ENCODE measurements around the gene GPC6.

GRCh38 chr13:93750676-93751075, 524.1 kb downstream of the GPC6 start:
- TF ChIP-seq GATA3 (IDR thresholded peaks at IDR 0.05; ENCODE audit: low read depth, low read length) (no peak), GATA2 (IDR thresholded peaks at IDR 0.05; ENCODE audit: low read depth, low read length) (no peak)

All from SH-SY5Y (cell line).